GM23338 (cell line): Measurements from ENCODE around the gene FYN.

Experiments used
- CREB1 ChIP-seq: fragments of 250-450 bp; sonication (Bioruptor Pico); IDR thresholded peaks from 2 replicates; pipeline ENCODE4 v1.5.0; 2020; ENCODE audit warnings: low read depth, mild to moderate bottlenecking, moderate library complexity
- CTCF ChIP-seq, 2 experiments: fragments of 200-600 bp in 1 of 2; sonication (generic) in 1 of 2; conservative IDR thresholded peaks; 2 replicates each; pipeline versions ENCODE4 v1.5.1 to v1.6.1; 2016 to 2017; ENCODE audit warnings: antibody characterized with exemption in 2 of 2, low read depth in 2 of 2, mild to moderate bottlenecking in 2 of 2, moderate library complexity in 1 of 2
- ETS1 ChIP-seq: IDR thresholded peaks from 2 replicates; pipeline ENCODE4 v1.6.1; 2016; ENCODE audit warnings: antibody characterized with exemption
- EZH2 ChIP-seq: fragments of 200-600 bp; sonication (generic); IDR thresholded peaks from one replicate; pipeline ENCODE4 v1.8.0; 2017; ENCODE audit warnings: antibody characterized with exemption, mild to moderate bottlenecking, low read depth; ENCODE audit not compliant: unreplicated experiment
- EZH2phosphoT487 ChIP-seq: fragments of 200-600 bp; sonication (generic); IDR thresholded peaks from one replicate; pipeline ENCODE4 v1.8.1; 2018; ENCODE audit warnings: antibody characterized with exemption; ENCODE audit not compliant: unreplicated experiment
- JUNB ChIP-seq: IDR thresholded peaks from one replicate; pipeline ENCODE4 v1.6.1; 2016; ENCODE audit warnings: antibody characterized with exemption; ENCODE audit not compliant: unreplicated experiment
- NANOG ChIP-seq: IDR thresholded peaks from 2 replicates; pipeline ENCODE4 v1.6.1; 2016; ENCODE audit warnings: antibody characterized with exemption, borderline replicate concordance
- POLR2AphosphoS5 ChIP-seq: IDR thresholded peaks from 2 replicates; pipeline ENCODE4 v1.6.1; 2016; ENCODE audit warnings: antibody characterized with exemption, low read depth
- REST ChIP-seq: IDR thresholded peaks from one replicate; pipeline ENCODE4 v1.6.1; 2018; ENCODE audit warnings: antibody characterized with exemption; ENCODE audit not compliant: unreplicated experiment
- STAT1 ChIP-seq: IDR thresholded peaks from one replicate; pipeline ENCODE4 v1.6.1; 2016; ENCODE audit warnings: antibody characterized with exemption; ENCODE audit not compliant: unreplicated experiment
- ZNF114 ChIP-seq: fragments of 250-450 bp; sonication (Bioruptor Pico); IDR thresholded peaks from 2 replicates; pipeline ENCODE4 v1.5.0; 2020; ENCODE audit warnings: mild to moderate bottlenecking, moderate library complexity
- ZNF462 ChIP-seq: fragments of 250-450 bp; sonication (Bioruptor Pico); IDR thresholded peaks from 2 replicates; pipeline ENCODE4 v1.5.0; 2020; ENCODE audit warnings: mild to moderate bottlenecking, moderate library complexity

DNA sequence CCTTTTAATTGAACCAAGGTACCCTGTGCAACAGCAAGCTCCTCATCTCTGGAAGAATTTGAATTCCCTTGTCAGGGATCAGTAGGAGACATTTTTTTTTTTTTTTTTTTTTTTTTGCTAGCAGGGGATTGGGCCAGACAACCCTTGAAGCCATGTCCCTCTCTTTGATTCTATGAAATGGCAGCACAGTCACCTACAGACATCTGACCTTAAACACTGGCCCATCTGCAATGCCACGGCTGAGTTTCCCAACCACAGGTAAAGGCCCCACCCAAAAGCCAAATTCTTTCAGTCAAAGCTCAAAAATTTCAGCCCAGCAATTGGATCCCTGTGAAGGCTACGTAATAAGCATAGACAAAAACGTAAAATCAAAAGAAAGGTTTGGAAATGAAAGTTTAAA lies 94.2 kb downstream of the FYN start:
- TF ChIP-seq CTCF (conservative IDR thresholded peaks at IDR 0.05; ENCODE audit: low read depth in 2 of 2) (no peak), POLR2AphosphoS5 (no peak), EZH2 (no peak), REST (no peak), EZH2phosphoT487 (no peak), ETS1 (no peak), ZNF462 (CRISPR knock-in tag) (no peak), CREB1 (no peak), JUNB (no peak), NANOG (no peak), ZNF114 (no peak), STAT1 (no peak)
